Hindlimb muscle (tissue), 1 donor: ENCODE measurements around the gene FLT3LG. TPM values are rescaled to one million over a fixed set of nuclear protein-coding genes. Genes with fewer than 3 reads are reported as not detected.

Experiments
- DNase-seq: peaks from one replicate; pipeline ENCODE4 v3.0.0-alpha.2; 2013
- polyA plus RNA-seq: library from polyadenylated mRNA; unstranded; fragments of 120-200 nt; gene quantifications from one replicate; pipeline ENCODE4 v1.2.1, GENCODE V29; 2013; ENCODE audit not compliant: insufficient read length

The FLT3LG gene
- polyA plus RNA-seq, 1 donor, result 3.5 TPM

GRCh38 chr19:49518033-49518432 lies 44.0 kb downstream of the FLT3LG start:
- no peak for DNase-seq

GRCh38 chr19:49520705-49521319 lies 46.8 kb downstream of the FLT3LG start:
- DNase-seq, result no peak

- no peak for DNase-seq
Measured at GRCh38 chr19:49524812-49525455, 50.9 kb downstream of the FLT3LG start.

- DNase-seq, result peak; percentile 54
Measured at GRCh38 chr19:49528211-49528771, 54.3 kb downstream of the FLT3LG start.

- no peak for DNase-seq
Measured at GRCh38 chr19:49530708-49531107, 56.7 kb downstream of the FLT3LG start.

- peak; percentile 75 for DNase-seq
Measured at GRCh38 chr19:49533551-49534488, 59.8 kb downstream of the FLT3LG start.

- no peak for DNase-seq
Measured at GRCh38 chr19:49534632-49535385, 60.8 kb downstream of the FLT3LG start.

Other genes with a start within 250 kb of the FLT3LG start
- gene SLC6A16, start 149.0 kb upstream of the FLT3LG start, polyA plus RNA-seq, result 1.9 TPM
- 18.5 TPM for gene CD37, start 138.8 kb upstream of the FLT3LG start, polyA plus RNA-seq
- gene TEAD2, start 111.8 kb upstream of the FLT3LG start, polyA plus RNA-seq, result 72.1 TPM
- 2.4 TPM for gene DKKL1, start 110.3 kb upstream of the FLT3LG start, polyA plus RNA-seq
- gene KASH5, start 86.0 kb upstream of the FLT3LG start, polyA plus RNA-seq, result not detected
- gene PTH2, start 50.8 kb upstream of the FLT3LG start, polyA plus RNA-seq, result not detected
- gene GFY, start 48.8 kb upstream of the FLT3LG start, polyA plus RNA-seq, result not detected
- 0.76 TPM for gene SLC17A7, start 32.7 kb upstream of the FLT3LG start, polyA plus RNA-seq
- 43.8 TPM for gene PIH1D1, start 22.4 kb upstream of the FLT3LG start, polyA plus RNA-seq
- gene ALDH16A1, start 21.0 kb upstream of the FLT3LG start, polyA plus RNA-seq, result 14.8 TPM
- gene RPL13A, start 13.4 kb downstream of the FLT3LG start, polyA plus RNA-seq, result 4,873 TPM
- gene RPS11, start 22.2 kb downstream of the FLT3LG start, polyA plus RNA-seq, result 3,298 TPM
- gene FCGRT, start 38.4 kb downstream of the FLT3LG start, polyA plus RNA-seq, result 178 TPM
- gene RCN3, start 53.8 kb downstream of the FLT3LG start, polyA plus RNA-seq, result 44.5 TPM
- 59.7 TPM for gene NOSIP, start 106.3 kb downstream of the FLT3LG start, polyA plus RNA-seq
- 0.18 TPM for gene PRRG2, start 107.1 kb downstream of the FLT3LG start, polyA plus RNA-seq
- gene PRR12, start 117.0 kb downstream of the FLT3LG start, polyA plus RNA-seq, result 23.3 TPM
- gene RRAS, start 165.9 kb downstream of the FLT3LG start, polyA plus RNA-seq, result 29.1 TPM
- 36.4 TPM for gene SCAF1, start 168.0 kb downstream of the FLT3LG start, polyA plus RNA-seq
- 38.7 TPM for gene IRF3, start 191.6 kb downstream of the FLT3LG start, polyA plus RNA-seq
- 35.9 TPM for gene BCL2L12, start 191.7 kb downstream of the FLT3LG start, polyA plus RNA-seq
- gene PRMT1, start 203.1 kb downstream of the FLT3LG start, polyA plus RNA-seq, result 214 TPM
- 2.2 TPM for gene ADM5, start 215.4 kb downstream of the FLT3LG start, polyA plus RNA-seq
- 6.2 TPM for gene CPT1C, start 216.9 kb downstream of the FLT3LG start, polyA plus RNA-seq